ENCODE data around the gene KRTAP10-4.

GRCh38 chr21:44615466-44615865 is 41.9 kb downstream of the KRTAP10-4 start:
- TF ChIP-seq, protein P1, sequence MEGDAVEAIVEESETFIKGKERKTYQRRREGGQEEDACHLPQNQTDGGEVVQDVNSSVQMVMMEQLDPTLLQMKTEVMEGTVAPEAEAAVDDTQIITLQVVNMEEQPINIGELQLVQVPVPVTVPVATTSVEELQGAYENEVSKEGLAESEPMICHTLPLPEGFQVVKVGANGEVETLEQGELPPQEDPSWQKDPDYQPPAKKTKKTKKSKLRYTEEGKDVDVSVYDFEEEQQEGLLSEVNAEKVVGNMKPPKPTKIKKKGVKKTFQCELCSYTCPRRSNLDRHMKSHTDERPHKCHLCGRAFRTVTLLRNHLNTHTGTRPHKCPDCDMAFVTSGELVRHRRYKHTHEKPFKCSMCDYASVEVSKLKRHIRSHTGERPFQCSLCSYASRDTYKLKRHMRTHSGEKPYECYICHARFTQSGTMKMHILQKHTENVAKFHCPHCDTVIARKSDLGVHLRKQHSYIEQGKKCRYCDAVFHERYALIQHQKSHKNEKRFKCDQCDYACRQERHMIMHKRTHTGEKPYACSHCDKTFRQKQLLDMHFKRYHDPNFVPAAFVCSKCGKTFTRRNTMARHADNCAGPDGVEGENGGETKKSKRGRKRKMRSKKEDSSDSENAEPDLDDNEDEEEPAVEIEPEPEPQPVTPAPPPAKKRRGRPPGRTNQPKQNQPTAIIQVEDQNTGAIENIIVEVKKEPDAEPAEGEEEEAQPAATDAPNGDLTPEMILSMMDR (IDR thresholded peaks at IDR 0.05): no peak
- no peak for TF ChIP-seq POLR2A (IDR thresholded peaks at IDR 0.05)
- no peak for TF ChIP-seq EP300 (IDR thresholded peaks at IDR 0.05)
